NCI-H748 treated with DMSO at 0.1 percent for 48 hours (cell line): ENCODE data around the gene ZNF45.
"Not testable (repeated sequence)": the region's sequence is repeated elsewhere in the genome, so short reads cannot be mapped to it uniquely, and the experiment has no call there.

Source experiments
- DNase-seq: peaks from one replicate; lab custom pipeline; 2025; lab: John Stamatoyannopoulos, UW

Gene ZNF45

GRCh38 chr19:43913383-43913782 is 21.7 kb downstream of the ZNF45 start:
- DNase-seq, result no peak

GRCh38 chr19:43910884-43911283 is 24.2 kb downstream of the ZNF45 start:
- no peak for DNase-seq

GRCh38 chr19:43908659-43909058 is 26.4 kb downstream of the ZNF45 start:
- no peak for DNase-seq

DNA sequence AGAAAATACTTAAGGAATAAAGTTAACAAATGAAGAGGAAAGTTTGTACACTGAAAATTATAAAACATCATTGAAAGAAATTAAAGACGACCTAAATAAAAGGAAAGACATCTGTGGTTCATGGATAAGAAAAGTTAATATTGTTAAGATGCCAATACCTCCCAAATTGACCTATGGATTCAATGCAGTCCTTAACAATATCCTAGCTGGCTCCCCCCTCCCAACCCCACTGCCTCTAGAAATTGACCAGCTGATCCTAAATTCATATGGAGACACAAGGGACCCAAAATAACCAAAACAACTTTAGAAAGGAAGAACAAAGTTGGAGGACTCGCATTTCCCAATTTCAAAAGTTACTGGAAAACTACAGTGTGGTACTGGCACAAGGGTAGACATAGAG is 28.3 kb downstream of the ZNF45 start:
- DNase-seq, result no peak

- DNase-seq, result no peak
These were observed 29.2 kb downstream of the ZNF45 start for GRCh38 chr19:43905897-43906296.

- DNase-seq, result no peak
These were observed 32.7 kb downstream of the ZNF45 start for GRCh38 chr19:43902399-43902798.

GRCh38 chr19:43901395-43902390 is 33.4 kb downstream of the ZNF45 start:
- peak; percentile 39 for DNase-seq

DNA sequence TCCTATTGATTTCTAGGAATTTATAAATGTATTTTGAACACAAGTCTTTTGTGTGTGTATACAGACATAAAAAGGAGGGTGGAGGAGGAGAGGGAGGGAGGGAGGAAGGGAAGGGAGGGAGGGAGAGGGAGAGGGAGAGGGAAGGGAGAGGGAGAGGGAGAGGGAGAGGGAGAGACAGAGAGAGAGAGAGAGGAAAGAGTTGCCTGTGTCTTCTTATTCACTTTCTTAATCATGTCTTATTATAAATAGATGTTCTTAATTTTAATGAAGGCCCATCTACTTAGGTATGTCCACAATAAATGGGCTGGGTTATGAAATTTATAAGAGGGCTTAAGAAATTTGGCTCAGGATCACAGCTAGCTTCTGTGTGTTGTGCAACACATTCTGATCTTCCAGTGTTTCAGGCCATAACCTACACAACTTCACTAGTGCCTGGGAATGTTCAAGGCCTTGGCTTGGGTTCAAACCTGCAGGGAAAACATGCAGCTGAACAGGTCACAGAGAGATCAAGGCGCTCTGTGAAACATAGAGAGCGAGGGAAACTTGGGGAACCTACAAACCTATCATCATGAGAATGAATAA is 39.3 kb downstream of the ZNF45 start:
- no peak for DNase-seq

DNA sequence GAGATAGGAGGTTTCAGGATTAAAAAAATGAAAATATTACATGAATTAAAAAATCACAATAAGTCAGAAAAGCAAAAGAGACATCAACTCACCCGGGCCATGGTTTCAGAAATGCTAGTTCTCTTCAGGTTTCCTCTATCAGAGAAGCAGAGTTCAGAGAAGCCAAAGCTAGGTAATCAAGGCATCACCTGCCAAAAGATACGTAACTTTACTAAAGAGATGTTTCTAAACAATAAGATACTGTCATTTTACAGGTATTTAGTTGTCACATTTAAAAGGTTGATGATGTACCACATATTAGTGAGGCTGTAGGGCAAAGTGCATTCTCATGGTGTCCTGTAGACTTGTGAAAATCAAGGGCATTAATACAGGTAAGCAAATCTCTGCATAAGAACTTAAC is 51.2 kb downstream of the ZNF45 start, which contains the start of gene ZNF404:
Gene ZNF404, minus strand, starts transcription at position 101 of the 400 bp plus-strand sequence.
- DNase-seq, result no peak

- no peak for DNase-seq
These were observed 54.6 kb downstream of the ZNF45 start for GRCh38 chr19:43880483-43880882.

DNA sequence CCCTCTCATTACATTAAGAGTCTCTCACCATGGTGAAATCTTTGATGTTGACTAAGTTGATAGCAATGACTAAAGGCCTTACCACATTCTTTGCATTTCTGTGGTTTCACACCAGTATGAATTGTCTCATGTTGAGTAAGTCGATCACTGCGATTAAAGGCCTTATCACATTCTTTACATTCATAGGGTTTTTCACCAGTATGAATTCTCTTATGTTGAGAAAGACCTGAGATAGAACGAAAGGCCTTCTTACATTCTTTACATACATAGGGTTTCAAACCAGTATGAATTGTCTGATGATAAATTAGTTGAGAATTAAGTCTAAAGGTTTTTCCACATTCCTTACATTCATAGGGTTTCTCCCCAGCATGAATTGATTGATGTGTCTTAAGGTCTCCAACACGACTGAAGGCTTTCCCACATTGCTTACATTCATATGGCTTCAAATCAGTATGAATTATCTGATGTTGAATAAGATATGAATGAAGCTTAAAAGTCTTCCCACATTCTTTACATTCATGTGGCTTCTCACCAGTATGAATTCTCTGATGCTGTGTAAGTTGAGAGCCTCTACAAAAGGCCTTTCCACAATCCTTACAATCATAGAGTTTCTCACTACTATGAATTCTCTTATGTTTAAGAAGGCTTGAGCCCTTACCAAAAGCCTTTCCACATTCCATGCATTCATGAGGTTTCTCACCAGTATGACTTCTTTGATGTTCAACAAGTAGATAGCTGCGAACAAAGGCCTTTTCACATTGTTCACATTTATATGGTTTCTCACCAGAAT is 62.3 kb downstream of the ZNF45 start:
- DNase-seq, result no peak

DNA sequence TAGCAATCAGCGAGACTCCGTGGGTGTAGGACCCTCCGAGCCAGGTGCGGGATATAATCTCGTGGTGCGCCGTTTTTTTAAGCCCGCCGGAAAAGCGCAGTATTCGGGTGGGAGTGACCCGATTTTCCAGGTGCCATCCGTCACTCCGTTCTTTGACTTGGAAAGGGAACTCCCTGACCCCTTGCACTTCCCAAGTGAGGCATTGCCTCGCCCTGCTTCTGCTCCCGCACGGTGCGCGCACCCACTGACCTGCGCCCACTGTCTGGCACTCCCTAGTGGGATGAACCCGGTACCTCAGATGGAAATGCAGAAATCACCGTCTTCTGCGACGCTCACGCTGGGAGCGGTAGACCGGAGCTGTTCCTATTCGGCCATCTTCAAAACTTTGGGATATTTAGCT is 68.2 kb downstream of the ZNF45 start:
- not testable (repeated sequence) for DNase-seq
